ENCODE measurements around the gene GNAS.

GRCh38 chr20:58825450-58825849 is 27.1 kb upstream of the GNAS start:
- TF ChIP-seq CTCF (IDR thresholded peaks at IDR 0.05; ENCODE audit: insufficient read depth, low read depth, low read length) (no peak), EZH2 (IDR thresholded peaks at IDR 0.05; ENCODE audit: insufficient read depth, low read length) (no peak)
